Tibial nerve (tissue), 4 donors: Measurements from ENCODE around the gene RND2.

Experiments used
- CTCF ChIP-seq, 5 experiments: fragments of 200-600 bp in 3 of 5; fragments of 450-650 bp in 2 of 5; sonication (generic) in 3 of 5; IDR thresholded peaks; one replicate each; pipeline ENCODE4 v1.5.1; 2016 to 2019; ENCODE audit warnings: antibody characterized with exemption in 5 of 5, mild to moderate bottlenecking in 3 of 5, moderate library complexity in 2 of 5
- EP300 ChIP-seq, 2 donors: sonication (generic); formaldehyde crosslinking; IDR thresholded peaks; one replicate each; pipeline ENCODE4 v1.6.1; 2017; ENCODE audit warnings: antibody characterized with exemption in 2 of 2, mild to moderate bottlenecking in 1 of 2

GRCh38 chr17:43034894-43035293 lies 9.9 kb downstream of the RND2 start:
- TF ChIP-seq CTCF (IDR thresholded peaks at IDR 0.05) = no peak
- no peak for TF ChIP-seq EP300 (IDR thresholded peaks at IDR 0.05)
